OCI-LY1 (cell line): ENCODE results near the gene PRAMEF12.

Experiments
- EZH2 ChIP-seq: fragments of 200-600 bp; sonication (generic), shearing (Covaris generic); IDR thresholded peaks from 2 replicates; pipeline ENCODE4 v1.8.0; 2017; ENCODE audit warnings: borderline replicate concordance, mixed run types, mild to moderate bottlenecking, antibody characterized with exemption, low read length, moderate library complexity, mixed read lengths
- TF ChIP-seq, protein P1 (sequence below): fragments of 200-600 bp; sonication (generic), shearing (Covaris generic); IDR thresholded peaks from 2 replicates; pipeline ENCODE4 v1.5.1; 2017; ENCODE audit warnings: mild to moderate bottlenecking, antibody characterized with exemption, low read length, moderate library complexity, mixed read lengths

DNA sequence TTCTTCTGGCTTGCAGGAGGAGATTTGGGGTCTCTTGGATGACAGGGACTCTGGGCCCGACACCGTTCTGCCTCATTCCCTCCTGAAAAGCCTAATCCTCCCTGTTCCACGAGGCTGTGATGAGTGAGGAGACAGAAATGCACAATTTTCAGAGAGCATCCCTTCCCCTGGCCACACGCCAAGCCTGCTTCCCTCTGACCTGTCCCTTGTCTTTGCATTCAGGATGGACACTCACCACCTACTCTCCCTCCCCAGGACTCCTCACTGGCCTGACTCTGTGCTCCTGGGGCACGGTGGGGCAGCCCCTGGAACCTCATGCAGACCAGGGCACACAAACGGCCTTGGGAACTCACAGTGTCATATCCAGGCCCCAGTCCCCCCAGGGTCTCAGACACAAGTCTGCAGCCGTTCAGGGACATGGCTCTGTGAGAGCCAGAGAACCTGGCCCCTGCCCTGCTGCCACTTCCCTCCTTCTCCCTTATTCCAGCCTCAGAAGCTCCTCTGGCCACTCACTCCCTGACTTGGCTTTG is 3.5 kb upstream of the PRAMEF12 start:
- TF ChIP-seq, protein P1, sequence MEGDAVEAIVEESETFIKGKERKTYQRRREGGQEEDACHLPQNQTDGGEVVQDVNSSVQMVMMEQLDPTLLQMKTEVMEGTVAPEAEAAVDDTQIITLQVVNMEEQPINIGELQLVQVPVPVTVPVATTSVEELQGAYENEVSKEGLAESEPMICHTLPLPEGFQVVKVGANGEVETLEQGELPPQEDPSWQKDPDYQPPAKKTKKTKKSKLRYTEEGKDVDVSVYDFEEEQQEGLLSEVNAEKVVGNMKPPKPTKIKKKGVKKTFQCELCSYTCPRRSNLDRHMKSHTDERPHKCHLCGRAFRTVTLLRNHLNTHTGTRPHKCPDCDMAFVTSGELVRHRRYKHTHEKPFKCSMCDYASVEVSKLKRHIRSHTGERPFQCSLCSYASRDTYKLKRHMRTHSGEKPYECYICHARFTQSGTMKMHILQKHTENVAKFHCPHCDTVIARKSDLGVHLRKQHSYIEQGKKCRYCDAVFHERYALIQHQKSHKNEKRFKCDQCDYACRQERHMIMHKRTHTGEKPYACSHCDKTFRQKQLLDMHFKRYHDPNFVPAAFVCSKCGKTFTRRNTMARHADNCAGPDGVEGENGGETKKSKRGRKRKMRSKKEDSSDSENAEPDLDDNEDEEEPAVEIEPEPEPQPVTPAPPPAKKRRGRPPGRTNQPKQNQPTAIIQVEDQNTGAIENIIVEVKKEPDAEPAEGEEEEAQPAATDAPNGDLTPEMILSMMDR = no peak
- no peak for TF ChIP-seq EZH2
